Stimulated activated CD4-positive, alpha-beta T cell treated with anti-CD3 and anti-CD28 coated beads, Interleukin-4, amount 100 ng/mL, for 4 hours (primary cell): ENCODE data around the gene CYP27B1.
"Not testable (repeated sequence)": the region's sequence is repeated elsewhere in the genome, so short reads cannot be mapped to it uniquely, and the experiment has no call there.

Experiments
- DNase-seq, 2 experiments: peaks; one replicate each; pipeline ENCODE4 v3.0.0-alpha.2; 2020

Gene CYP27B1

GRCh38 chr12:57734591-57734990 is 32.3 kb downstream of the CYP27B1 start:
- no peak for DNase-seq

DNA sequence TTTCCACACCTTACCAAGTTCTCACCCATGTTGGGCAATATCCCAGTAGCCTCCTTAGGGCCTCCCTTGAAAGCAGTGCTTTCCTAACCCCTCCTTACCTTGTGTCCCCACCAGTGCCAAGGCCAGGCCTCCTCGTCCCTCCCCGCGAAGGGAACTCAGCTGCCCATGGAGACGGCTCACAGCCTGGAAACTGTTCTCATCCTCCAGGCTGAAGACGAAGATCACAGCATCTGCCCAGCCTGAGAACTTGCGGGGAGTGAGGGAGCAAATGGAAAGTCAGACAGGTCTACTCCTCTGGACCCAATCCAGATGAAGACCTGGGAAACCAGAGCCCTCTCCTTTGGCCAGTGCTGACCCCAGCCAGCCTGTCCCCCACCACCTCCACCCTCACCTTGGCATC is 33.0 kb downstream of the CYP27B1 start:
- DNase-seq, result no peak

GRCh38 chr12:57732726-57733593 is 33.9 kb downstream of the CYP27B1 start:
- DNase-seq, result no peak

- no peak for DNase-seq
These were observed 34.6 kb downstream of the CYP27B1 start for GRCh38 chr12:57732270-57732669.

DNA sequence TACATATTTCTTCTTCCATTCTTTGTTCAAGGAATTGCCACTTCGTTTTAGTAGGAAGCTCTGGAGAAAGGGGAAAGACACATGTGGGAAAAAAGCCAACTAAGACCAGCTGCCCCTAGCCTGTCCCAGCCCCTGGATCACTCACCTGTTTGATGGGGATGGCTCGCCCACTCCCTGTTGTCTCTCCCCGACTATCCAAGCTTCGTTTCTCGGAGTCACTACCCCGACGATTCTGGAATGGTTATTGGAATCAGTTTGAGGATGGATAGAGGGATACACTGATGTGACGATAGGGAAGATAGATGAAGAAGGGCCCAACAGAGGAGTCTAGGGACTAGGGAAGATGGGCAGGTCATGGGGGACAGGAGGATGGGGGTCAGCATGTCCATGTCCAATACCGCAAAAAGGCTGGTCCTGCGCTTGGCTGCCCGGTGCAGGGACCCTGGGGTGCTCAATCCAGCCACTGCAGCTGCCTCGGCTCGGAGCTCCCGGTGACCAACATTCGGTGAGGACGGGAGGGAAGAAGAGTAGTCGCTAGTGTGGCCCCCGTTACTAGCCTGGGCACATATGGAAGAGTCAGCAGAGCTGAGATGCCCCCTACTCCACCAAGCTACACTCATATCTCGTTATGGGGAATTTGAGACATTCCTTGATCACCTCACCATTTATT is 35.3 kb downstream of the CYP27B1 start:
- no peak for DNase-seq

GRCh38 chr12:57730336-57731067 is 36.4 kb downstream of the CYP27B1 start:
- DNase-seq, result no peak

DNA sequence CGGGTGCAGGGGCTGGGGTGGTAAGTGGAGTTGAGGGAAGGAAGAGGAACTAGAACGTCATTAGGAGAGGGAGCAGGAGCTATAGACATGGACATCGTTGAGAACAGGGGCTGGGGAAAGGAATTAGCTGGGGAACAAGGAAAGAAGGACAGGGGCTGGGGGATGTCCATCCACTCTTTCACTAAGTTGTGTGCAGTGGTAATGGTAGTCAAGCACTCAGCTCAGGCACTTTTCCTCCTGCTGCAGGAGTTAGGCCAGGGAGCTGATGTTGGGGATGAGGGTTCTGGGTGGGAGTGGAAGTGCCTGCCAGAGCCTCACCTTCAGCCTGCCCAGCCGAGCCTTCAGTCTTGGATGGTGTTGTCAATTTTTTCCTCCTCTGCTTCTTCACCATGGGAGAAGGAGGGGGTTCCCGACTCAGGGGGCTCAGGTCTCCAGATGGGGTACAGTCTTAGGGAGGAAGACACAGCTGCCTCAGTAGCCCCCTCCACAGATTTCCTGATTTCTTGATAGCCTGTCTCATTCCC is 37.5 kb downstream of the CYP27B1 start:
- DNase-seq, result no peak

- DNase-seq, result no peak
These were observed 39.0 kb downstream of the CYP27B1 start for GRCh38 chr12:57727758-57728395.

DNA sequence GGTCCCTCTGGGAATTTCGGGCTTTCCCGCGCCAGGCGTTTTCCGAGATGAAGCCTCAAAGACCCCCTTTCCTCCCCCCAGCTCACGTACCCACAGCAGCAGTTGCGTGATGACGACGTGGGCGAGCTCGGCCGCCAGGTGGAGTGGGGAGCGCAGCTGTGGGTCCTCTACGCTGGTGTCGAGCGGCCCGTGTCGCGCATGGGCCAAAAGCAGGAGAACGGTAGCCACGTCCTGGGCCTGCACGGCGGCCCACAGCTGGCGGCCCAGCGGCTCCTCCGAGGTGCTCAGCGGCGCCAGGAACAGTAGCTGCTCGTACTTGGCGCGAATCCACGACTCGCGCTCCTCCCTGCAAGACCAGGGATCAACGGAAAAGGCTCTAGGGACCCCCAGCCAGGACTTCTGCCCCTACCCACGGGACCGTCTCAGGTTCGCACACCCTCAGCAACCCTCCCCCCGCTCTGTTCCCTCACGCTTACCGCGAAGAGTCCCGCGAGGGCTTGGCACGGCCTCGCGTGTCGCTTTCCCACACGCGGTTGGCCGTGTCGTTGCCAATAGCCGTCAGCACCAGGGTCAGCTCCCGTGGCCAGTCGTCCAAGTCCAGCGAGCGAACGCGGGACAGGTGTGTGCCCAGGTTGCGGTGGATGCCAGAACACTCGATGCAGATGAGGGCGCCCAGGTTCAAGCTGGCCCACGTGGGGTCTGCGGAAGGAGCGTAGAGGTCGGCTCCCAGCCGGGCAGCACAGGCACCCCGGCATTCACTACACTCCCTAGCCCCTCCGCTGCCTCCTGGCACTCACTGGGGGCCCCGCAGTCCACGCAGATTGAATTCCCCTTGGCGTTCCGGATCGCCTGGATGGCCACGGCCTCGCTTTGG is 39.8 kb downstream of the CYP27B1 start:
- DNase-seq, result no peak

GRCh38 chr12:57726151-57726883 is 40.6 kb downstream of the CYP27B1 start:
- no peak for DNase-seq

DNA sequence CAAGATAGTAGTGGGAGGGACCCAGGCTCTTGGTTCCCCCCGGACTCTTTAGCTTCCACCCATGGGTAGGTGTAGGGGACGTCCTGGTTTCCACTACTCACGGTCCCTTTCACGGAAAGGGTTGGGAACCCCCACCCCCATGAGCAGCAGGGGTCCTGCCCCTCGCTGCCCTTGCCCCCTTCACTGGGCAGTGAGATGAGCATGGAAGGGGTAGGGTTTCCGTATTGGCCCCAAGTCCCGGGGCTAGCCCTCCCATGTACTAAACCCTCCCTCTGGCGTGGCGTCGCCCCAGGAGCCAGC is 41.1 kb downstream of the CYP27B1 start:
- no peak for DNase-seq

GRCh38 chr12:57724936-57725740 is 41.7 kb downstream of the CYP27B1 start:
- DNase-seq, result no peak

DNA sequence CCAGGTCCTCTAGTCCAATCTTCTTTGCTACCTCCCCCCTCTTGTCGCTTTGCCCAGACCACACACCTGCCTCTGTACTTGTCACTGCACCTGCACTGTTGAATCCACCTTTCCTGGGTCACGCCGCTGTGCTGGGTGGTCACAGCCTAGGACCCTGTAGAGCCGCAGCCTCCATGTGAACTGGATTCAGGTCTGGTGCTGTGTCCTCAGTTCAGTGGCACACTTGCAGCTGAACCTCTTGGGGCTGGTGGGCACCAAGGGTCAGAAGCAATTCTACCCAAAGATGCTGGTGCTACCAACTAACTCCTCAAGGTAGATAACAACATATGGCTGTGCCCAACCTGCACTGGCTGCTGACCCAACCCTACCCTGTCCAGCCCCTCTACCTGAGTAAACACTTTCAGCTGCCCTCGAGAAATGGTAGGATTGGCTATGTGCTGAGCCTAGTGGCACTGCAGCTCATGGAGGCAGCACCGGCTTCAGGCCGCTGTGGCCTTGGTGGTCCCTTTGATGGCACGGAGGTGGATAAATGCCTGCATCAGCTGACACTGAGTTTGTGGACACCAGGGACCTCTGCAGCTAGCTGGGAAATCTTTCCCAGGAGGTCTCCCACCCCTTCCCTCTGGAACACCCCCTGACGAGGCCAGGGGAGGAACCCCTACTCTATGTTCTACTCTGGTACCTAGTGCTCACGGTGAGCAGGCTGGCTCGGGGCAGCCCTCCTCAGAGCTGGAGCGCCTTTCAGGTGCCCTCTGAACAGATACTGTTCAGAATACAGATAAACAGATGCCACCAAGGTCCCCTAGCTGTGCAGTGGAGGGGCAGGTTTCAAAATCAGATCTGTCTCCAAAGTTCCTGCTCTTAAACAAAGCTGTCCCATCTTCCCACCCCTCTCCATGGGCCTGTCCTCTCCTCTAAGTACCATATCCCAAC is 42.6 kb downstream of the CYP27B1 start:
- no peak for DNase-seq

DNA sequence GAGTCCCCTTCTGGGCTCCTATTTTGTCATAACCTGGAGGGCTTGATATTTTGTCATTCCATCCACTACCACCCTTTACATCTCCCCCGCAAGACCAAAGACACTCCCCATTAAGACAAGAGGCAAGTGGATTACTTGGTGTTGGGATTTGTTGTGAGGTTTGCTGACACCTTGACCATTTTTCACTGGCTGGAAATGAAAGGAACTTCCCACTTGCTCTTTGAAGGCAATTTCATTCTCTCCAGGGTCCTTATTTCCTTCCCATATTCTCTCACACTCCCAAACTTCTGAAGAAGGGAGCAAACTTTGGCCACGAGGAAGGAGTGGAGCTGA is 43.3 kb downstream of the CYP27B1 start:
- DNase-seq, result no peak

DNA sequence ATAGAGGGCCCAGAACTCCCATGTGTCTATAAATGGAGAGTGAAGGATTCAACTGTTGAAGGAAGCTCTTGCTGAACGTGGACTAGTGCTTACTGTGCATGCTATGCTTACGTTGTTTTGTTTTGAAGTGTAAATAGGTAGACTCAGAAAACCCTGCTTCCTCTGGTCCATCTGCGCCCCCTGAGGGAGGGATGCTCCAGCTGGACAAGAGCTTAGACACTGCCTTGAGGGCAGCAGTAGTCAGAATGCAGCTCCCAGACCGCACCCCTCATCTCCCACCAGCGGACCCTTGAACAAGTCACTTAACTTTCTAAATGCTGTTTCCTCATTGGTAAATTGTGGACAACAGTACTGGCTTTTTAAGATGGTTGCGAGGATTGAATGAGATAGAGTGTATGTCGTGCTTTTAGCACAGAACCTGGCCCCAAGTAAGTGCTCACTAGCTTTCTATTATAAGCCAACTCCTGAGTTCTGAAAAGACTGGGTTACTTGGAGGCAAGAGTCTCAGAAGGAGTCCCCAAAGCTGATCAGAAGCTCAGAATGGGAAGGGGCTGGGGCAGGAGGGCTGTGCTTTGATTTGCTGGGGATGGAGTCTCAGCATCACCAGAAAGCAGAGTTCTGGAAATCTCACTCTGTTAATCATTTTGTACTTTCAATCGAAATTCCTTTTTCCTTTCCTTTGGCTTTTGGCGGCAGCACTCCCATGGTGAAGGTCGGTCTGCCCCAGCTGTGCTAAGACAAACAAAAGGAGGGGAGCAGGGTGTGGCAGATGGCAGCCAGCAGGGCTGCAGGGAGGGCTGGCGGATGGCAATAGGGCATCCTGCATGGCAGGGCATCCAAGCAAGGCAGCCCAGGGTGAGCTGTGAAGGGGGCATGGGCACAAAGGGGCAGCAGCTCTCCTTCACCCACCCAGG is 43.9 kb downstream of the CYP27B1 start:
- no peak for DNase-seq

DNA sequence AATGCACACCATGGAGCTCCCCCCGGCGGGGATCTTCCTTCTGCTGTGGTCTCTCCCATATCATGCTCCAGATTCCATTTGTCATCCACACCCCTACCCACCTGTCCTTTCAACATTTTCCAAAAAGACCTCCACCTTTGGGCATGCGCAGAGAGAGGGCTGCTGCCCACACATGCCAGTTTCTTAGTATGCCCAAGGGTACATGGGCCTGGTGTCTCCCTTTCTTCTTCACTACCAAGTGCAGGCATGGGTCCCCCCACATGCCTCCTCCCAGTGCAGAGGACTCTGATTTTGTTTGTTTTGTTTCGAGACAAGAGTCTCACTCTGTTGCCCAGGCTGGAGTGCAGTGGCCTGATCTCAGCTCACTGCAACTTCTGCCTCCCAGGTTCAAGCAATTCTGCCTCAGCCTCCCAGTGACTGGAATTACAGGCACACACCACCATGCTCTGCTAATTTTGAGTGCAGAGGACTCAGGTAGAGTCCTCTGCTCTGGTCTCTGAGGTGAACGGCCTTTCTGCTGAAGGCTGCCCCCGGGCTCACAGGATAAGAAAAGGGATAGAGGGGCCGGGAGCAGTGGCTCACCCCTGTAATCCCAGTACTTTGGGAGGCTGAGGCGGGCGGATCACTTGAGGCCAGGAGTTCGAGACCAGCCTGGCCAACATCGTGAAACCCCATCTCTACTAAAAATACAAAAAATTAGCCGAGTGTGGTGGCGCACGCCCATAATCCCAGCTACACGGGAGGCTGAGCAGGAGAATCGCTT is 44.9 kb downstream of the CYP27B1 start:
- not testable (repeated sequence) for DNase-seq
